Measurements from ENCODE around the gene TMEM106C.

The TMEM106C gene

DNA sequence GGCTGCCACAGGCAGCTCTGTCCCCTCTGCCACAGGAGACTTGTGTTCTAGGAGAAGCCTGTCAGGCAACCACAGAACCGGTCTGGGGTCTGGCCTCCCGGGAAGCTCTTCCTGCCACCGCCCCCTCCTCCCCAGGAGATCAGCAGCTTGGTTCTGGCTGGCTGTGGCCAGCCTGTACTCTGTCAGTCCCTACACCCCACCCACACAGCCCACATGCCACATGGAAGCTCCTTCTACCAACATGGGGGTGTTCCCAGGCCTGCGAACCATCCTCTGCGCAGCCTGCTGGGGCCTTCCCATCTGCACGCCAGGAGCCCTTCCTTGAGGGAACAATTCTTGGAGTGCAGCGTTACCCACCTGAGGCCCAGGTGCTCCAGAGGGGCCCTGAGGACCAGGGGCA lies 16.8 kb downstream of the TMEM106C start:
- DNase-seq = no peak

- DNase-seq = no peak
Measured at GRCh38 chr12:47980779-47981495, 17.5 kb downstream of the TMEM106C start.

GRCh38 chr12:47981496-47982260 lies 18.3 kb downstream of the TMEM106C start:
- DNase-seq = no peak

- DNase-seq = no peak
Measured at GRCh38 chr12:47982311-47982710, 18.9 kb downstream of the TMEM106C start.

GRCh38 chr12:47982770-47983169 lies 19.4 kb downstream of the TMEM106C start:
- DNase-seq = no peak

DNA sequence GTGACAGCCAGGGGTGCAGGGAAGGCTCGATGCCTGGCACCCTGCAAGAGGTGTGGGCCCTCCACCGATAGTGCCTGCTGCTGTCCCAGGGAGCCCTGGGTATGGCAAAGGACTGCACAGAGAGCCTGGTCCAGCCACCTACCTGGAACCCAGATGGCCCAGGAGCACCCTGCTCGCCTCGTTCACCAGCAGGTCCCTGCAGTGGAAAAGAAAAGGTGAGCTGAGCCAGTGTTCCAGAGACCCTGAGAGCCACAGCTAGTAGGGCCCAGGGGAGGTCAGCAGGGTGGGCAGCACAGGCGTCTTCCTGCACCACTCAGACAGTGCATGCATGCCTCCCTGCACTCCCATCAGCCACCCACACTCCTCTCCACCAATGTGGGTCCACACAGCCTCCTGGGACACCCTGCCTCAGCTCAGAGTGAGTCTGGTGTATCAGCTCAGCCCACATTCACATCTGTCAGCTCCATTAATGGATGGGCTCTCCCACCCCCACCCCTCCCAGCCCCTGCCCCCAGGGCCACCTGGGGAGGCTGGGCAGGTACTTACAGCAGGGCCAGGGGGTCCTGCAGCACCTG lies 20.2 kb downstream of the TMEM106C start:
- DNase-seq = no peak

DNA sequence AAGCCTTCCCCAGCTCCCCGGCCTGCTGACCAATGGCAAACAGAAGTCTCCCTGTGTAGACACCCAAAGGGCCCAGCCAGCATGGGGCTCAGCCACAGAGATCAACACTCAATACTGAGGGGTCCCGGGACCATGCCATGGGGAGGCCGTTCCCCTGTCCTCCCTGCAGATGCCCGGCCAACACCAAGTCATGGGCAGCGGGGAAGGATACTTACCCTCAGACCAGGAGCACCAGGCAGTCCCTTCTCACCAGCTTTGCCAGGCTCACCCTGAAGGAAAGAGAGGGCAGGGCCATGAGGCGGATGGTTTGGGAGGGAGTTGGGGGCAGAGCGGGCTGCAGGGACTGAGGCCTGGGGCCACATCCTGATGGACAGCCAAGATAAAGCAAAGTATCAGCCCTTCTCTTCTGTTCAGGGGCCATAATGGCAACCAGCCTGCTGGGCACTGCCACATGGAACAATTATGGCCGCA lies 21.0 kb downstream of the TMEM106C start:
- DNase-seq = no peak

- no peak for DNase-seq
Measured at GRCh38 chr12:47985596-47986290, 22.3 kb downstream of the TMEM106C start.

DNA sequence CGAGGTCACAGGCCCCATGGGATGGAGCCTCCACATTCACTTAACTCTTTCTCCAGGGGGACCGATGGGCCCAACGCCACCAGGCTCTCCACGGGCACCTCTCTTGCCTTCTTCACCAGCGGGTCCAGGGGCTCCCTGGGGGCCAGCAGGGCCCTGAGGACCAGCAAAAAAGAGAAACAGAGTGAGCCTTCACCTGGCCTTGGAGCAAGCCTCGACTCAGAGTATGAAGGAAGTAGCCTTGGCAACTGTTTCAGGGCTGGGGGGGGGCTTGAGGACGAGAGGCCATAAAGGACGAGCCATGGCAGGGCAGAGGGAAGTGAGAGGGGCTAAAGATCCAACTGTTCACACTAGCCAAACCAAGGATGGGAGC lies 22.9 kb downstream of the TMEM106C start:
- no peak for DNase-seq

- DNase-seq = no peak
Measured at GRCh38 chr12:47986832-47987231, 23.4 kb downstream of the TMEM106C start.

DNA sequence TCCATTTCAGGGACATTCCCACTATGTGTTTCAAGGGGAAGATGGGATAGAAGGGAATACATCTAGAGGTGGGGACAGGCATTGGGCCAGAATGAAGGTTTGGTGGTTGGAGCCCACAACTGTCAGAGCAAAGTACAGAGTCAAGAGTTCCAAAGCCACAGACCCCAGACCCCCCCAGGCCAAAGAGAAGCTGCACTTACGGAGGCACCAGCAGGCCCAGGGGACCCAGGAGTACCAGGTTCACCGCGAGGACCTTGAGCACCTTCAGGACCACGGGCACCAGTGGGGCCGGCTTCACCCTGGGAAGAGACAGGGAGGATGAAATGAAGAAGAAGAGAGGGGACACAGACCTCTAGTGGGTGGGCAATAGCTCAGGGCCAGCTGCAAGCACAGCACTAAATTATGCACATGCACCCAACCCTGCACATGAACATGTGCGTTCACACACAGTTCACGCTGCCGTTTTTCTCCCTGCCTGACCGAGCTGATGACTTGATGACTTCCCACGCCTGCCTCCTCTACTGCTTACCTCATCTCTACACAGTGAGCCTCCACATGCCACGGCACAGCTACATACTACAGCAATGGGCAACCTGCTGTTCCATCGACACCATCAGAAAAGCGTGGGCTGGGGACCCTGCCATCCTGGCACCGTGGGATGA lies 24.1 kb downstream of the TMEM106C start:
- DNase-seq = no peak

DNA sequence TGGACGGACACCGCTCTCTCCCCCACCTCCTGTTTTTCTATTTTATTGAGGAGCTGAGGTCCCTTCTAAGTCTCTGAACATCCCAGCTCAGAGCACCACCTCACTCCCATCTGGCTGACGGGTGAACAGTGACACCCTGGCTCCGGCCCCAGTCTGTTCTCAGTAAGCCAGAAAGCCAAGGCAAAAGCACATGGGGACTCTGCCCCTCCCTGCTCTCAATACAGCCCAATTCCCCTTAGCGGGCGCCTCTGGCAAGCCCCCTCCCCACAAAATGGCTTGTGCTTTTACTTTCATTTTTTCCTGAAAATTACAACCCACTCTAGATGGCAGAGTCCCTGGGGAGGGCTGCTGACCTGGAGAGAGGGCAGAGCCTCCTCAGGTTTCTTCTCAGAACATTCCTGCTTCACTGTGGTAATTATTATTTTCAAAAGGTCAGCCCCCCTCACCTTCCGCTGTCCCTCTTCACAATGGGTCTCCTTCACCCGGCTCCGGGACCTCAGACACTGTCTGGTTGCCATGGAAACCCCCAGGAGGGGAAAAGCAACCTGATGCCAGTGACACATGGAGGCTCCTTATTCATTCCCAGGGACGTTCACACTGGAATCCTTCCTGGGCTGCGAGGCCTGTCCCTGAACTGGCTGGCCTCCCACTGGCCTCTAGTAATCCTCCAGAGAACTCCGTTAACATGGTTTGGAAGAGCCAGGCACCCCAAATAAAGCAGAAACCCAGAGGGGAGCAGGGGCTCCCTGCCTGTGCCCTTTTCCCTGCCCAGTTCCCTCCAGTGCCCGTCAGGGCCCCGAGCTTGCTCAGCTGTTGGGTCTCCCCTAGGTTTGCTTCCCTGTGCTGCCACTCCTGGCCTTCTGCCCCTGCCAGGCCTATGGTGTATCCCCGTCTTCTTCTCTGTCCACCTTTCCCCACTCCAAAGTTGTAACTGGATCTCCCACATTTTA lies 25.0 kb downstream of the TMEM106C start:
- no peak for DNase-seq

GRCh38 chr12:47989023-47989417 lies 25.6 kb downstream of the TMEM106C start:
- no peak for DNase-seq

- no peak for DNase-seq
Measured at GRCh38 chr12:47989666-47990065, 26.3 kb downstream of the TMEM106C start.

DNA sequence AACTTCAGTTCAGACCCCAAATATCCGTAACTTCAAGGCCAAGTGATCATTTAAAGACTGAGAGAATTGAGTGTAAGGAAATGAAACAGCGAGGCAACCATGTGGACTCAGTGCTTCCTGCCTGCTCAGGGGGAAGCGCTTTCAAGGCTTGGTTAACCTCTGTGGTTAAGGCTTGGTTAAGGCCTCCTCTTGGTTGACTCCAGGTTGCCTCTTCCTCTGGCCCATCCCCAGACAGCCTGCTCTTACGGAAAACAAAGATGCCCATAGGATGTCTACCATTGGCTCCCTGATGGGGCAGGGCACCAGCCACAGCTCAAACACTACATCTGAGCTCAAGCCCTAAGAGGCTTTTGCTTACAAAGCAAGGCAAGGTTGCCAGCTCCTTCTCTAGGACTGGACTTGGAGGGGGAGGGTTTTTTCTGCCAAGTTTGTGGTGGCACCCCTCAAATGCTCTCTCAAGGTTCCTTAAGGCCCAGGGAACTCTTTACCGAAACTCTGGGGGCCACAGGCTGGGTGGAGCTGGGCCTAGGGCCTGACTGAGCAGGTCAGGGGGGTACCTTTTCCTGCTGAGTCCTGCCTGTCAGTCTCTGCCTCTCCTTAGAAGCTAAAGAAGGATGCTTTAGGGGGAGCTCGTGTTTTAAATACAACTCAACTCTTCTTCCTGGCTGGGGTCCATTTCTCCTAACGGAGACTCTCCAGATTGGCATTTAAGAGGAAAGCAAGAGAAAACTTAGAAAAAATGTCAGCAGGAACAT lies 27.1 kb downstream of the TMEM106C start:
- no peak for DNase-seq

- DNase-seq = no peak
Measured at GRCh38 chr12:47991106-47992061, 28.0 kb downstream of the TMEM106C start.

GRCh38 chr12:47992776-47993175 lies 29.4 kb downstream of the TMEM106C start:
- DNase-seq = no peak

- no peak for DNase-seq
Measured at GRCh38 chr12:47993491-47993890, 30.1 kb downstream of the TMEM106C start.

DNA sequence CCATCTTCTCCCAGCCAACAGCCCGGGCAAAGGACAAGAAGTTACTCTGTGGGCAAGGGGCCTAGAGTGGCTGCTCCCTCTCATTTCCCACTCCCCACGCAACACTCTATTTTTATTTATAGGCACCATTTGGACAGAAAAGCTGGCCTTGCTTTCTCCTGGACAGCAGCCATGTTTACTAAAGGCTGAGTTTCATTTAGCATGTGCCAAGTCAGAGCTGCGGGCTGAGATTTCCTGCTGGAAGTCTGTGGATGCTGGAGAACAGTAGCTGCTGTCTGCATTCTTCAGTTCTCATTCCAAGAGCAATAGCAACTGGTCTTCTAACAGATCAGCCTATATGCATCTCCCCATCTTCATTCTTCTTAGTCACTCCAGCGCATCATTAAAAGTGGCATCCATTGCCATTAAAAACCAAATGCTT lies 32.6 kb downstream of the TMEM106C start:
- DNase-seq = no peak

DNA sequence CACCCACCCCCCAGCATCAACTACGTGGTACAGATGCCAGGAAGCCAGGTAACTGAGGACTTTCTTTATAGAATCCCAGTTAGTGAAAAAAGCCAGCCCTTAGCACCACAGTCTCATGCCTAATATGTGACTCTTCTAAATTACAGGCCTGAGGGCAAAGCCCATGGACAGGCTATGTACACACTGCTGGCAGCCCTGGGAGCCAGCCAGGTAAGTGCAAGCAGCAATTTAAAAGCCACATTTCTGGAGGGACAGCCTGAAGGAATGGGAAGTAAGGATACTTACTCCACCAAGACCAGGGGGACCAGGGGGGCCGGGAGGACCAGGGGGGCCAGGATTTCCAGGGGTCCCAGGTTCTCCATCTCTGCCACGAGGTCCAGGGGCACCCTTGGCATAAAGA lies 33.9 kb downstream of the TMEM106C start:
- DNase-seq = no peak
